SK-N-SH (cell line): ENCODE measurements around the gene TRPT1. TPM values are rescaled to one million over a fixed set of nuclear protein-coding genes. Genes with fewer than 3 reads are reported as not detected.

Source experiments
- CTCF ChIA-PET: fragments of 300-600, 350-600 bp; formaldehyde crosslinking; extraction: SDS; loops from one replicate; lab custom pipeline; 2021; lab: Yijun Ruan, JAX
- POLR2A ChIA-PET: fragments of 350-600 bp; sonication (Branson Sonifier 250); formaldehyde crosslinking; extraction: SDS; loops from one replicate; lab custom pipeline; 2020; ENCODE audit warnings: antibody characterized with exemption, inconsistent platforms; lab: Yijun Ruan, JAX
- DNase-seq: peaks from one replicate; pipeline ENCODE4 v3.0.0; 2012
- H2AFZ ChIP-seq: fragments of 200-600 bp; sonication (generic); 2 replicates; pipeline ENCODE4 v1.8.1; 2016; ENCODE audit warnings: antibody characterized with exemption, mild to moderate bottlenecking, low read depth
- H3F3A ChIP-seq: fragments of 200-600 bp; sonication (generic); replicated peaks from 2 replicates; pipeline ENCODE3; 2016; ENCODE audit warnings: antibody characterized with exemption, mild to moderate bottlenecking; ENCODE audit not compliant: insufficient read depth
- H3K27ac ChIP-seq, 2 experiments: fragments of 200-500 bp in 1 of 2; fragments of 200-600 bp in 1 of 2; sonication (Bioruptor generic) in 1 of 2; sonication (generic), shearing (Covaris generic) in 1 of 2; 2 replicates each; pipeline versions ENCODE4 v1.5.1 to v1.6.1; 2014 to 2016; ENCODE audit warnings: low read depth in 2 of 2, inconsistent platforms in 1 of 2, low read length in 1 of 2, mild to moderate bottlenecking in 1 of 2, mixed read lengths in 1 of 2
- H3K27me3 ChIP-seq: fragments of 200-600 bp; sonication (generic), shearing (Covaris generic); 2 replicates; pipeline ENCODE4 v1.6.1; 2016; ENCODE audit warnings: mixed run types; ENCODE audit not compliant: insufficient read depth
- H3K36me3 ChIP-seq, 2 experiments: fragments of 200-500 bp in 1 of 2; fragments of 200-600 bp in 1 of 2; sonication (Bioruptor generic) in 1 of 2; sonication (generic) in 1 of 2; replicated peaks in 1 of 2; 2 replicates each; pipeline versions ENCODE3 to v1.5.1; 2014 to 2016; ENCODE audit warnings: low read length in 1 of 2, mild to moderate bottlenecking in 1 of 2; ENCODE audit not compliant: insufficient read depth in 2 of 2, control insufficient read depth in 1 of 2
- H3K4me1 ChIP-seq, 2 experiments: fragments of 200-500 bp in 1 of 2; fragments of 200-600 bp in 1 of 2; sonication (Bioruptor generic) in 1 of 2; sonication (generic), shearing (Covaris generic) in 1 of 2; 2 replicates each; pipeline versions ENCODE4 v1.5.1 to v1.6.1; 2014 to 2016; ENCODE audit warnings: low read depth in 1 of 2, low read length in 1 of 2, mixed run types in 1 of 2; ENCODE audit not compliant: insufficient read depth in 2 of 2, control insufficient read depth in 1 of 2
- H3K4me2 ChIP-seq: fragments of 200-600 bp; sonication (generic), shearing (Covaris generic); 2 replicates; pipeline ENCODE4 v1.6.1; 2017; ENCODE audit warnings: mixed run types
- H3K4me3 ChIP-seq, 2 experiments: fragments of 200-500 bp in 1 of 2; fragments of 200-600 bp in 1 of 2; sonication (Bioruptor generic) in 1 of 2; sonication (generic), shearing (Covaris generic) in 1 of 2; 2 replicates each; pipeline versions ENCODE4 v1.5.1 to v1.8.1; 2014 to 2016; ENCODE audit warnings: low read depth in 2 of 2, inconsistent platforms in 1 of 2, low read length in 1 of 2, mild to moderate bottlenecking in 1 of 2, mixed read lengths in 1 of 2, moderate library complexity in 1 of 2
- H3K79me2 ChIP-seq: fragments of 200-600 bp; sonication (generic); 2 replicates; pipeline ENCODE4 v1.8.1; 2017; ENCODE audit warnings: mild to moderate bottlenecking; ENCODE audit not compliant: insufficient read depth
- H3K9ac ChIP-seq: fragments of 200-600 bp; sonication (generic); 2 replicates; pipeline ENCODE4 v1.6.1; 2017; ENCODE audit warnings: mixed run types
- H3K9me2 ChIP-seq: fragments of 200-600 bp; sonication (generic); 2 replicates; pipeline ENCODE4 v1.6.1; 2017; ENCODE audit warnings: mixed run types
- H3K9me3 ChIP-seq: fragments of 200-600 bp; sonication (generic); 2 replicates; pipeline ENCODE4 v1.6.1; 2017; ENCODE audit warnings: mixed run types, mild to moderate bottlenecking, moderate library complexity
- H4K20me1 ChIP-seq: fragments of 200-600 bp; sonication (generic); 2 replicates; pipeline ENCODE4 v1.6.1; 2017; ENCODE audit warnings: mild to moderate bottlenecking, mixed run types; ENCODE audit not compliant: insufficient read depth
- EP300 ChIP-seq, 2 experiments: IDR thresholded peaks; 2 replicates each; pipeline versions ENCODE4 v1.4.0 to v1.6.1; 2012; ENCODE audit warnings: borderline replicate concordance in 1 of 2, low read depth in 1 of 2, low read length in 1 of 2
- EZH2phosphoT487 ChIP-seq: fragments of 200-600 bp; sonication (generic); IDR thresholded peaks from 2 replicates; pipeline ENCODE4 v1.6.1; 2017; ENCODE audit warnings: low read depth, mixed run types, mild to moderate bottlenecking, antibody characterized with exemption, moderate library complexity, borderline replicate concordance
- FOXJ3 ChIP-seq: sonication (generic); formaldehyde crosslinking; IDR thresholded peaks from 2 replicates; pipeline ENCODE4 v1.5.1; 2020; ENCODE audit warnings: mild to moderate bottlenecking, missing genetic modification reagents
- GABPA ChIP-seq: IDR thresholded peaks from 2 replicates; pipeline ENCODE4 v1.4.0; 2012; ENCODE audit warnings: low read depth, mild to moderate bottlenecking
- JUND ChIP-seq: IDR thresholded peaks from 2 replicates; pipeline ENCODE4 v1.4.0; 2012
- MXI1 ChIP-seq: IDR thresholded peaks from 2 replicates; pipeline ENCODE4 v1.6.1; 2012; ENCODE audit warnings: mild to moderate bottlenecking, low read depth, low read length, improper control_type of control experiment
- NFIC ChIP-seq: IDR thresholded peaks from 2 replicates; pipeline ENCODE4 v1.4.0; 2012; ENCODE audit warnings: borderline replicate concordance
- POLR2AphosphoS5 ChIP-seq: IDR thresholded peaks from 2 replicates; pipeline ENCODE4 v1.6.1; 2012; ENCODE audit warnings: low read depth, low read length
- RXRA ChIP-seq: IDR thresholded peaks from 2 replicates; pipeline ENCODE4 v1.4.0; 2012; ENCODE audit warnings: low read depth, mild to moderate bottlenecking, borderline replicate concordance
- SMC3 ChIP-seq: IDR thresholded peaks from 2 replicates; pipeline ENCODE4 v1.6.1; 2012; ENCODE audit warnings: low read depth, low read length, improper control_type of control experiment
- WGBS: methylation state at CpG from one replicate; pipeline ENCODE4 v1.1.6; 2017; ENCODE audit warnings: low lambda C conversion rate; 5-methylcytosine and 5-hydroxymethylcytosine counted together
- polyA plus RNA-seq, 3 experiments: library from polyadenylated mRNA; depleted of rRNA; stranded (reverse); fragments of >200 nt; gene quantifications; 2 replicates each; pipeline ENCODE4 v1.2.3, GENCODE V29; 2012
- TF ChIP-seq, protein P1 (sequence below): IDR thresholded peaks from 2 replicates; pipeline ENCODE4 v1.4.0; 2012; ENCODE audit warnings: low read depth, borderline replicate concordance
- TF ChIP-seq, protein P2 (sequence below): IDR thresholded peaks from 2 replicates; pipeline ENCODE4 v1.6.1; 2012; ENCODE audit warnings: mild to moderate bottlenecking, low read depth, low read length, moderate library complexity
- TF ChIP-seq, protein P3 (sequence below): fragments of 150-350 bp; IDR thresholded peaks from 2 replicates; pipeline ENCODE4 v1.6.1; 2017; ENCODE audit warnings: antibody characterized with exemption, low read length, low read depth, borderline replicate concordance

TRPT1 gene
- polyA plus RNA-seq, 1 of the 3 experiments (the other 2 are of a cell fraction), result 62.4 TPM

DNA sequence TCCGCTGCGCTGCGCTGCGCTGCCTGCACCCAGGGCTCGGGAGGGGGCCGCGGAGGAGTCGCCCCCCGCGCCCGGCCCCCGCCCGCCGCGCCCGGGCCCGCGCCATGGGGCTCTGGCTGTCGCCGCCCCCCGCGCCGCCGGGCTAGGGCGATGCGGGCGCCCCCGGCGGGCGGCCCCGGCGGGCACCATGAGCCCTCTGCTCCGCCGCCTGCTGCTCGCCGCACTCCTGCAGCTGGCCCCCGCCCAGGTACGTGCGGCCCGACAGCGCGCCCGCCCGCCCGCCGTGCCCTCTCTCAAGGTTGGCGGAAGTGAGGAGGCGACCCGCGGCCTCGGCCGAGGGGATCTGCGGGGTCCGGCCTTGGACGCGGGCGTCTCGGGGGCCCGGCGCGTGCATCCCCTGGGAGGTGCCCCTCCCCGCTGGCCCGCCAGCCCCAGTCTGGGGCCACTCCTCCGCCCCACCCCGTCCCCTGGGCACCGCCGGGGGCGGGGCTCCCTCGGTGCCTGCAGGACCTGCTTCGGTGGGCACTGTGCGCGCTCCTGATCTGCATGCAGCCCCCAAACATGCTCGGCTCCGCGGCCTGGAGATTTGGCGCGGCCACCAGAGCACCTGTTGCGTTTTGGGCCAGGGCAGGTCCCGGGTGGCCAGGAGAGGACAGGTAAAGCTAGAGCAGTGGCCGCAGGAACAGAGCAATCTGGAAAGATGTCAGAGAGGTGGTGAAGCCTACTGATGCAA, 8.8 kb upstream of the TRPT1 start (continued):
- TF ChIP-seq EZH2phosphoT487, result no peak
- TF ChIP-seq MXI1, result peak; percentile 60
- TF ChIP-seq, protein P1, sequence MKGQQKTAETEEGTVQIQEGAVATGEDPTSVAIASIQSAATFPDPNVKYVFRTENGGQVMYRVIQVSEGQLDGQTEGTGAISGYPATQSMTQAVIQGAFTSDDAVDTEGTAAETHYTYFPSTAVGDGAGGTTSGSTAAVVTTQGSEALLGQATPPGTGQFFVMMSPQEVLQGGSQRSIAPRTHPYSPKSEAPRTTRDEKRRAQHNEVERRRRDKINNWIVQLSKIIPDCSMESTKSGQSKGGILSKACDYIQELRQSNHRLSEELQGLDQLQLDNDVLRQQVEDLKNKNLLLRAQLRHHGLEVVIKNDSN, result no peak

DNA sequence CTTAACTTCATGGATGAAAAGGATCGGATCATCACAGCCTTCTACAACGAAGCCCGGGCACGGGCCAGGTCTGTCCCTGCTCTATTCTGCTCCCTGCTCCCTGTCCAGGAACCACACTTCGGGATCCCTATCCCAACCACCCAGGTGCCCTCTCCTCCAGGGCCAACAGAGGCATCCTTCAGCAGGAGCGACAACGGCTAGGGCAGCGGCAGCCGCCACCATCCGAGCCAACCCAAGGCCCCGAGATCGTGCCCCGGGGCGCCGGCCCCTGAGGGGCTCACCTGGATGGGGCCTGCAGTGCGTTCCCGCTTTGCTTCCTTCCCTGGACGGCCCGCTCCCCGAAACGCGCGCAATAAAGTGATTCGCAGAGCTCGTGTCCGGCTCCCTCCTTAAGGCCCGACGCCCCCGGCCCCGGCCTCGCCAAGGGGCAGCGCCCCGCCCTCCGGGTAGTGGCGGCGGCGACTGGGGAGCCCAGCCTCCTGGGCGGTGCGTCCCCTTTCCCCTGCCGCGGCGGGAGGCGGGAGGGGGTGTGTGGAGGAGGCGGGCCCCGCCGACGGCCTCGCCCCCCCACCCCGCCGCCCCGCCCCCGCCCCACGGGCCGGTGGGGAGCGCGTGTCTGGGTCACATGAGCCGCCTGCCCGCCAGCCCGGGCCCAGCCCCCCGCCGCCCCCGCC, 8.1 kb upstream of the TRPT1 start, which contains the start of gene VEGFB:
VEGFB (plus strand) TSS at position 672 of the 674 bp plus-strand sequence. CDS start 250 bp downstream, outside the sequence.
- CTCF ChIA-PET, result interaction anchor here (1.0 to 3.4 kb wide), 4 partner anchors 13 to 70 kb away, joined by 3 to 15 read pairs (median 6); partner anchors contain the start of genes PLCB3 and PPP1R14B

DNA sequence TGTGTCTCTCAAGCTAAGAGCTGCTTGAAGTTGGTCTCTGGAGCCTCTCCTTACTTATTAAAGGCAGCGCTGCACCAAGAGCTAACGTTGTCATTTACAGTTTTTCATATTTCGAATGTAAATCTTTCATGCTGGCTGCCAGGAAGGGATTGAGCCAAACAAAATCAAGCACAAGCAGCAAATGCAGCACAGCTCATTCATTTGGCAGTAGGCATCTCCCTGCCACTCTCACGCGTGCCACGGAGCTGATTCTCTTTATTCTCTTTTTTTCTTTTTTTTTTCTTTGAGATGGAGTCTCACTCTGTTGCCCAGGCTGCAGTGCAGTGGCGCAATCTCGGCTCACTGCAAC, 7.0 kb upstream of the TRPT1 start:
- no peaks in the 10 kb centered on the region for H3K9me2 ChIP-seq
- no peak overlapping the region for H3K9ac ChIP-seq
- H3K4me2 ChIP-seq, result no peak overlapping the region
- H3K27ac ChIP-seq, result no peak overlapping the region
- H3K27me3 ChIP-seq, result no peaks in the 10 kb centered on the region
- no peak for DNase-seq
- peaks cover 14 to 47% of the 10 kb centered on the region in 2 experiments; a peak in 2 of 4 replicates for H3K4me1 ChIP-seq
- POLR2A ChIA-PET, result interaction anchor here (1.0 to 1.8 kb wide), 2 partner anchors 8 to 35 kb away, joined by 3 to 9 read pairs; partner anchors contain the start of gene FKBP2
- H3K9me3 ChIP-seq, result no peaks in the 10 kb centered on the region
- peaks cover 0 to 11% of the 10 kb centered on the region in 2 experiments for H3K36me3 ChIP-seq
- H3K4me3 ChIP-seq, result peak overlapping the region in 1 of 2 experiments; percentile 70; a peak in 1 of 4 replicates
- peaks cover 31% of the 10 kb centered on the region for H3K79me2 ChIP-seq
- no peaks in the 10 kb centered on the region for H4K20me1 ChIP-seq
- H3F3A ChIP-seq, result peaks cover 20% of the 10 kb centered on the region
- TF ChIP-seq JUND, result no peak
- no peak for TF ChIP-seq GABPA
- TF ChIP-seq MXI1, result no peak
- TF ChIP-seq EP300 (IDR thresholded peaks at IDR 0.05; ENCODE audit: borderline replicate concordance in 1 of 2, low read depth in 1 of 2, low read length in 1 of 2), result no peak
- no peak for TF ChIP-seq SMC3
- TF ChIP-seq, protein P2, sequence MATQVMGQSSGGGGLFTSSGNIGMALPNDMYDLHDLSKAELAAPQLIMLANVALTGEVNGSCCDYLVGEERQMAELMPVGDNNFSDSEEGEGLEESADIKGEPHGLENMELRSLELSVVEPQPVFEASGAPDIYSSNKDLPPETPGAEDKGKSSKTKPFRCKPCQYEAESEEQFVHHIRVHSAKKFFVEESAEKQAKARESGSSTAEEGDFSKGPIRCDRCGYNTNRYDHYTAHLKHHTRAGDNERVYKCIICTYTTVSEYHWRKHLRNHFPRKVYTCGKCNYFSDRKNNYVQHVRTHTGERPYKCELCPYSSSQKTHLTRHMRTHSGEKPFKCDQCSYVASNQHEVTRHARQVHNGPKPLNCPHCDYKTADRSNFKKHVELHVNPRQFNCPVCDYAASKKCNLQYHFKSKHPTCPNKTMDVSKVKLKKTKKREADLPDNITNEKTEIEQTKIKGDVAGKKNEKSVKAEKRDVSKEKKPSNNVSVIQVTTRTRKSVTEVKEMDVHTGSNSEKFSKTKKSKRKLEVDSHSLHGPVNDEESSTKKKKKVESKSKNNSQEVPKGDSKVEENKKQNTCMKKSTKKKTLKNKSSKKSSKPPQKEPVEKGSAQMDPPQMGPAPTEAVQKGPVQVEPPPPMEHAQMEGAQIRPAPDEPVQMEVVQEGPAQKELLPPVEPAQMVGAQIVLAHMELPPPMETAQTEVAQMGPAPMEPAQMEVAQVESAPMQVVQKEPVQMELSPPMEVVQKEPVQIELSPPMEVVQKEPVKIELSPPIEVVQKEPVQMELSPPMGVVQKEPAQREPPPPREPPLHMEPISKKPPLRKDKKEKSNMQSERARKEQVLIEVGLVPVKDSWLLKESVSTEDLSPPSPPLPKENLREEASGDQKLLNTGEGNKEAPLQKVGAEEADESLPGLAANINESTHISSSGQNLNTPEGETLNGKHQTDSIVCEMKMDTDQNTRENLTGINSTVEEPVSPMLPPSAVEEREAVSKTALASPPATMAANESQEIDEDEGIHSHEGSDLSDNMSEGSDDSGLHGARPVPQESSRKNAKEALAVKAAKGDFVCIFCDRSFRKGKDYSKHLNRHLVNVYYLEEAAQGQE, result no peak
- TF ChIP-seq, protein P3, sequence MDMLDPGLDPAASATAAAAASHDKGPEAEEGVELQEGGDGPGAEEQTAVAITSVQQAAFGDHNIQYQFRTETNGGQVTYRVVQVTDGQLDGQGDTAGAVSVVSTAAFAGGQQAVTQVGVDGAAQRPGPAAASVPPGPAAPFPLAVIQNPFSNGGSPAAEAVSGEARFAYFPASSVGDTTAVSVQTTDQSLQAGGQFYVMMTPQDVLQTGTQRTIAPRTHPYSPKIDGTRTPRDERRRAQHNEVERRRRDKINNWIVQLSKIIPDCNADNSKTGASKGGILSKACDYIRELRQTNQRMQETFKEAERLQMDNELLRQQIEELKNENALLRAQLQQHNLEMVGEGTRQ, result no peak
- no peak for TF ChIP-seq NFIC
- no peak for TF ChIP-seq FOXJ3 (CRISPR knock-in tag)
- WGBS, result 95% methylated on average over 8 of the region's 8 CpGs
- CTCF ChIA-PET, result interaction anchor here (0.6 to 3.4 kb wide), 5 partner anchors 10 to 71 kb away, joined by 3 to 15 read pairs (median 6); partner anchors contain the start of genes PLCB3 and PPP1R14B
- H2AFZ ChIP-seq, result no peak overlapping the region

More for the DNA sequence above, 8.1 kb upstream of the TRPT1 start, which contains the start of gene VEGFB:
- peak within 1 kb of the TSS; percentile 69 to 70 for H3K4me3 ChIP-seq
- H3K4me1 ChIP-seq, result peaks cover 11 to 47% of the 10 kb centered on the region in 2 experiments; a peak in 2 of 4 replicates
- H3K27me3 ChIP-seq, result no peaks in the 10 kb centered on the region
- H3K27ac ChIP-seq, result peak within 1 kb of the TSS in 1 of 2 experiments; percentile 83; a peak in 2 of 4 replicates
- peak within 1 kb of the TSS; percentile 66 for H3K9ac ChIP-seq
- H3K4me2 ChIP-seq, result peak within 1 kb of the TSS; percentile 91
- H4K20me1 ChIP-seq, result no peaks in the 10 kb centered on the region
- peaks cover 20% of the 10 kb centered on the region for H3K79me2 ChIP-seq
- TF ChIP-seq RXRA (no peak), MXI1 (no peak), POLR2AphosphoS5 (peak; percentile 38; the same call in 1 of the 2 replicates)
- TF ChIP-seq, protein P1, result peak; percentile 61; the same call in 1 of the 2 replicates
- POLR2A ChIA-PET, result interaction anchor here (0.6 to 0.7 kb wide), 3 partner anchors 28 to 1381 kb away, joined by 3 to 4 read pairs (median 3); partner anchors contain the start of gene FERMT3
- no peaks in the 10 kb centered on the region for H3K9me2 ChIP-seq
- no peak within 1 kb of the TSS for H2AFZ ChIP-seq
- H3K9me3 ChIP-seq, result no peaks in the 10 kb centered on the region
- peaks cover 31% of the 10 kb centered on the region for H3F3A ChIP-seq
- WGBS, result 17% methylated on average over 9 of the region's 62 CpGs
- peaks cover 0 to 20% of the 10 kb centered on the region in 2 experiments for H3K36me3 ChIP-seq
- peak; percentile 92 for DNase-seq
